ENCODE data around the gene SKI.
"Not testable (repeated sequence)": the region's sequence is repeated elsewhere in the genome, so short reads cannot be mapped to it uniquely, and the experiment has no call there.

SKI gene

DNA sequence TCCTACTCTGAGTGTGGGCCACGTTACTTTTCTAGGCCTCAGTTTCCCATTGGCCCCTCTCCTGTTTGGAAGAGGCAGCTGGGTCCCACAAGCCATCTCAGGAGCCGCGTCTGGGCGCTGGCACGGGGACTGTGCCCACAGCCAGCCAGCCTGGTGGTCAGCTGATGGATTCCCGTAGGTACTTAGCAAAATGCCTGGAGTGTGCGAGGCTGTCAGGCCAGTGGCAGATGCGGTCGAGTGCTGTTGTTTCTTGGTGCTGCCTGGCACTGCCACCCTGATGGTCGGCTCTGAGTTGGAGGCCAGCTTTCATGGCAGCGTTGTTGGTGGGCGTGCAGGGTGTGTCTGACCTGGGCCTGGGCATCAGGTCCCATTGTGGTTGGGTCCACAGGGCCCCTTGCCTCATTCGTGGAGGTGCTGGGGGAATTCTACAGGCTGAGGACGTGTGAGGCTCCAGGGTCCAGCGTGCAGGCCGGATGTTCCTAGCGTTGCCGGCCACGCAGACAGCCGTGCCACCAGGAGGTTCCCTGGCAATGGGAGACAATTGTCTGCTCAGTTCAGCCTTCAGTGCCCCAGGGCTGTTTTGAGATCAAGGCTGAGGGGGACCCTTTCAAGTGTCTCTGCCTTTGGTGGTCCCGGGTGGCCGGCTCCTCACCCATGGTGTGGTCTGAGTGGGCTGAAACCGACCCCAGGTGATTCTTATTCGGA lies 20.9 kb downstream of the SKI start:
- DNase-seq, result no peak

DNA sequence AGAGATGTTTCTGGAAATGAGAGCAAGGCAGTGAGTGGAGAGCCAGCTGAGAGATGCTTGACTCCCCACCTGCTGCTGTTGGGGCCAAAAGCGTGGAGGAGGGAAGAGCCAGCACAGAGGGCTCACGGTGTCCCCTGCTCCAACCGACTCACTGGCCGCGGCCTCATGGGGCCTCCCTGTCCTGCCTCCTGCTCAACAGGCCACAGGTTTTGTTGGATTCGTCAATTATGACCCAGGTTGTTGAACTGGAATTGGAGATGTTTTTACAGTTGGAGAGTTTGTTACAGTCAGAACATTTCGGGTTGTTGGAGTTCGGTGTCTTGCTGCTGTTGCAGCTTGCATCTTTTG lies 21.4 kb downstream of the SKI start:
- DNase-seq, result no peak

- DNase-seq, result no peak
Observed at GRCh38 chr1:2250721-2251281, 22.7 kb downstream of the SKI start.

GRCh38 chr1:2251363-2251762 lies 23.2 kb downstream of the SKI start:
- DNase-seq, result no peak

DNA sequence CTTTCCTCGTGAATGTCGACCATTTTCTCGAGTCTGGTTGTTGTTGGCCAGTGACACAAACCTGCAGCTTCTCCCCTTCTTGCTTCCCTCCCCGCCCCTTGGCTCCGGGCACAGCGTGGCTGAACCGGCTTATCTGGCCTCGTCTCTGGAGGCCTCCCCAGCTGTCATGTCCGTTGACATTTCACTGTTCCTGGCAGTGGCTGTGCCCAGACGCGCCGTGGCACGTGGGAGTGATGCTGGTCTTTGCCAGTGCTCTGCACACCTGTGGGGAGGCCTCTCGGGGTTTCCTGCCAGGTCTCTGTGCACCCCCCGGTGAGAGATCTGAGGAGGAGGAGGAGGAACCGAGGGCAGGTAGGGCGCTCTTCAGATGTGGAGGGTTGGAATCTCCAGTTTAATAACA lies 23.7 kb downstream of the SKI start:
- no peak for DNase-seq

GRCh38 chr1:2252423-2252822 lies 24.3 kb downstream of the SKI start:
- DNase-seq, result no peak

- DNase-seq, result no peak
Observed at GRCh38 chr1:2253036-2253796, 25.1 kb downstream of the SKI start.

DNA sequence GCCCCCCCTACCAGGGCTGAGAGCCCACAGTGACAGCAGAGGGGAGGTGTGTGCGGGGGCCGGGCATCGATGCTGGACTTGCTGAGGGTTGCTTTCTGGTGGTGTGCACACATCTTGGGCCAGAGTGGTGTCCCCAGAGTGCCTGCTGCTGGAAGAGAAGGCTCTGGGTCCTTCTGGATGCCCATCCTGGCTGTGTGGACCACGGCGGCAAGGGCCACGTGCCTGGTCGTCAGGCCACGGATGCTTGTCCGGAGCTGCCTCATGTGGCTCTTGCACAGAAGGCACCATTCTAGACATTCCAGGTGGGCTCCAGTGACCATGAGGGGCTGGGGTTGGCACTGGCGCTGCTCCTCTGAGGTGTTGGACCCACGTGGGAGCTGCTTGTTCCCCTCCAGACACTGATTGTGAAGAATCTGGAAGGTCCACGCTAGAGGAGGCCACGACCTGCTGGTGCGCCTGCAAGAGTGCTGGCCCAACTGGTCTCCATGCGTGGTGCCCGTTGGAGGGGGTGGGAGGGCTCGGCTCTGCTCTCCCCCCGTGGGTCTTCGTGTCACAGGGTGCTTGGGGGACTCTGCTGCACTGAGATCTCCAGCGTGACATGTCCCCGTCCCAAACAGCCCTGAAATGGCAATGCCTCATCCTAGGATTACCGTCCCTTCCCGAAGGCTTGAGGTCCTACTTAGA lies 25.8 kb downstream of the SKI start:
- no peak for DNase-seq

DNA sequence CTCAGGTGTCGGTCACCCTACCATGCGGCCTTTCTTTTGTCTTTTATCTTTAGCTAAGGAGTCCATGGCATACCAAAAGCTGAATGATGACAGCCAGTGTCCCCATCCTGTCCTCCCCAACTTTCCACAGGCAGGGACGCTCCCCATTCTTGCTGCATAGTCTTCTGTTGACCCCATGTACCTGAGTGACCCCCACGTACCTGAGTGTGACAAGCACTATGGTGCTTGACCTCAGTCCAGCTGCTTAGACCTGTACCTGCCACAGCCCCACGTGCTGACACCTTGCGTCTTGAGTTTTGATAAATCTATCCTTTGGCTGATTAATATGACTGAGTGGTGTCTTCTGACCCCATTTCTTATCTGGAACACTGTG lies 26.9 kb downstream of the SKI start:
- DNase-seq, result no peak

DNA sequence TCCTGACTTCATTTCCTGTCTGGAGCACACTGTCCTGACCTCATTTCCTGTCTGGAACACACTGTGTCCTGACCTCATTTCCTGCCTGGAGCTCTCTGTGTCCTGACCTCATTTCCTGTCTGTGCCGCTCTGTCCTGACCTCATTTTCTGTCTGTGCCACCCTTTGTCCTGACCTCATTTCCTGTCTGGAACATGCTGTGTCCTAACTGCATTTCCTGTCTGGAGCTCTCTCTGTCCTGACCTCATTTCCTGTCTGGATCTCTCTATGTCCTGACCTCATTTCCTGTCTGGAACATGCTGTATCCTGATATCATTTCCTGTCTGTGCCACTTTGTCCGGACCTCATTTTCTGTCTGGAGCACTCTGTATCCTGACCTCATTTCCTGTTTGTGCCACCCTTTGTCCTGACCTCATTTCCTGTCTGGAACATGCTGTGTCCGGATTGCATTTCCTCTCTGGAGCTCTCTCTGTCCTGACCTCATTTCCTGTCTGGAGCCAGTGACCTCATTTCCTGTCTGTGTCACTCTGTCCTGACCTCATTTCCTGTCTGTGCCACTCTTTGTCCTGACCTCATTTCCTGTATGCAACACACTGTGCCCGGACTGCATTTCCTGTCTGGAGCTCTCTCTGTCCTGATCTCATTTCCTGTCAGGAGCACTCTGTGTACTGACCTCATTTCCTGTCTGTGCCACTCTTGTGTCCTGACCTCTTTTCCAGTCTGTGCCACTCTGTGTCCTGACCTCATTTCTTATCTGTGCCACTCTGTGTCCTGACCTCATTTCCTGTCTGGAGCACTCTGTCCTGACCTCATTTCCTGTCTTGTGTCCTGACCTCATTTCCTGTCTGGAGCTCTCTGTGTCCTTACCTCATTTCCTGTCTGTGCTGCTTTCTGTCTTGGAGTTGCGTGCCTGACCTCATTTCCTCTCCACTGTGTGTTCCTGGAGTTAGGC lies 27.6 kb downstream of the SKI start:
- DNase-seq, result peak; percentile 55 to 65

GRCh38 chr1:2256435-2257244 lies 28.5 kb downstream of the SKI start:
- no peak for DNase-seq

- DNase-seq, result no peak
Observed at GRCh38 chr1:2257245-2257627, 29.1 kb downstream of the SKI start.

GRCh38 chr1:2258122-2258681 lies 30.1 kb downstream of the SKI start:
- no peak for DNase-seq

DNA sequence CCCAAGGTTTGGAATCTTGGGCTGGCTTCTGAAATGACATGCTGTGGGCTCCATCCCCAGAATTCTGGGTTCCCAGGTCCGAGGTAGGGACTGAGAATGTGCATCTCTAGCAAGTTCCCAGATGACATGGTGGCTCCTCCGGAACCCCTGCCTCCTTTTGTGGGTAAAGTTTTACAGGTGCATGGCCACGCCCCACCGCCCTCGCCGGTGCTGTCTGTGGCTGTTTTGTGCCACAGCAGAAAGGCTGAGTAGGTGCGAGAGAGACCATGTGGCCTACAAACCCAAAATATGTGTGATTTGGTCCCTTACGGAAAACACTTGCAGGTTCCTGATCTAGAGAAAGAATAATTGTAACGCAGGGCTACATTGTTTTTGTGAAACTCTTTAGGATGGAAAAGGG lies 30.9 kb downstream of the SKI start:
- peak; percentile 66 to 69 for DNase-seq

GRCh38 chr1:2259668-2260402 lies 31.7 kb downstream of the SKI start:
- no peak for DNase-seq

GRCh38 chr1:2260470-2260869 lies 32.4 kb downstream of the SKI start:
- DNase-seq, result not testable (repeated sequence)

GRCh38 chr1:2260917-2261316 lies 32.8 kb downstream of the SKI start:
- no peak for DNase-seq

- DNase-seq, result not testable (repeated sequence)
Observed at GRCh38 chr1:2261476-2262395, 33.6 kb downstream of the SKI start.

GRCh38 chr1:2266301-2266975 lies 38.3 kb downstream of the SKI start:
- DNase-seq, result no peak

All from stimulated activated CD4-positive, alpha-beta T cell treated with anti-CD3 and anti-CD28 coated beads, Interleukin-2, amount 100 ng/mL, for 24 hours (primary cell).